Endodermal cell (in vitro differentiated cells): ENCODE results near the gene ZNF532. TPM values are rescaled to one million over a fixed set of nuclear protein-coding genes. Genes with fewer than 3 reads are reported as not detected.

Source experiments
- DNase-seq: peaks from one replicate; pipeline ENCODE4 v3.0.0-alpha.2; 2017
- H3K27ac ChIP-seq: 2 replicates; pipeline ENCODE4 v1.5.1; 2013; ENCODE audit warnings: mild to moderate bottlenecking, low read depth, low read length, moderate library complexity
- H3K27me3 ChIP-seq: 2 replicates; pipeline ENCODE4 v1.6.1; 2013; ENCODE audit warnings: mild to moderate bottlenecking, low read length, moderate library complexity; ENCODE audit not compliant: insufficient read depth, control insufficient read depth, poor library complexity, severe bottlenecking
- H3K36me3 ChIP-seq: 2 replicates; pipeline ENCODE4 v1.7.0; 2013; ENCODE audit warnings: mild to moderate bottlenecking, low read length, moderate library complexity; ENCODE audit not compliant: control insufficient read depth, insufficient read depth
- H3K4me1 ChIP-seq: one replicate; pipeline ENCODE4 v1.7.0; 2013; ENCODE audit warnings: low read length; ENCODE audit not compliant: control insufficient read depth, insufficient read depth
- H3K4me3 ChIP-seq: 2 replicates; pipeline ENCODE4 v1.5.1; 2013; ENCODE audit warnings: mild to moderate bottlenecking, low read length, moderate library complexity
- H3K9ac ChIP-seq: 2 replicates; pipeline ENCODE4 v1.6.1; 2013; ENCODE audit warnings: mild to moderate bottlenecking, low read length, moderate library complexity; ENCODE audit not compliant: poor library complexity, severe bottlenecking; ENCODE audit errors: extremely low read depth
- H3K9me3 ChIP-seq: 2 replicates; pipeline ENCODE4 v1.6.1; 2013; ENCODE audit warnings: mild to moderate bottlenecking, low read length, moderate library complexity; ENCODE audit not compliant: control insufficient read depth
- H3K27ac Mint-ChIP-seq: 2 replicates; pipeline ENCODE4 v1.8.0; 2020; ENCODE audit warnings: mixed read lengths
- H3K27me3 Mint-ChIP-seq: 2 replicates; pipeline ENCODE4 v1.8.0; 2021; ENCODE audit warnings: mild to moderate bottlenecking, mixed read lengths; ENCODE audit not compliant: insufficient read depth
- H3K36me3 Mint-ChIP-seq: 2 replicates; pipeline ENCODE4 v1.8.0; 2020; ENCODE audit warnings: low read depth, mixed read lengths
- H3K4me1 Mint-ChIP-seq: 2 replicates; pipeline ENCODE4 v1.8.0; 2020; ENCODE audit warnings: mixed read lengths
- H3K4me3 Mint-ChIP-seq: 2 replicates; pipeline ENCODE4 v1.8.0; 2020; ENCODE audit warnings: mild to moderate bottlenecking, moderate library complexity, mixed read lengths
- H3K9me3 Mint-ChIP-seq: 2 replicates; pipeline ENCODE4 v1.8.0; 2020; ENCODE audit warnings: mild to moderate bottlenecking, mixed read lengths
- CTCF ChIP-seq: fragments of 200-600 bp; sonication (generic); conservative IDR thresholded peaks from 2 replicates; pipeline ENCODE4 v1.5.0; 2021; ENCODE audit warnings: antibody characterized with exemption, mild to moderate bottlenecking
- WGBS, 2 experiments: methylation state at CpG; one replicate each; pipeline versions ENCODE4 v1.1.5 to v1.1.7; 2013; ENCODE audit warnings: missing lambda C conversion rate in 2 of 2, mixed read lengths in 1 of 2; ENCODE audit not compliant: insufficient coverage in 1 of 2, insufficient read length in 1 of 2; 5-methylcytosine and 5-hydroxymethylcytosine counted together
- total RNA-seq, 2 donors: library from RNA; stranded (reverse); fragmentation: NEBNext Ultra II Directional in 1 of 2; extraction: Animal tissue kit (Norgen Biotek cat#: 25700) in 1 of 2; gene quantifications; 2 replicates in 1 of 2; 3 replicates in 1 of 2; pipeline ENCODE4 v1.2.1, GENCODE V29; 2021

Gene ZNF532
- total RNA-seq, 2 donors from 2014 or later = 138 to 207 TPM

DNA sequence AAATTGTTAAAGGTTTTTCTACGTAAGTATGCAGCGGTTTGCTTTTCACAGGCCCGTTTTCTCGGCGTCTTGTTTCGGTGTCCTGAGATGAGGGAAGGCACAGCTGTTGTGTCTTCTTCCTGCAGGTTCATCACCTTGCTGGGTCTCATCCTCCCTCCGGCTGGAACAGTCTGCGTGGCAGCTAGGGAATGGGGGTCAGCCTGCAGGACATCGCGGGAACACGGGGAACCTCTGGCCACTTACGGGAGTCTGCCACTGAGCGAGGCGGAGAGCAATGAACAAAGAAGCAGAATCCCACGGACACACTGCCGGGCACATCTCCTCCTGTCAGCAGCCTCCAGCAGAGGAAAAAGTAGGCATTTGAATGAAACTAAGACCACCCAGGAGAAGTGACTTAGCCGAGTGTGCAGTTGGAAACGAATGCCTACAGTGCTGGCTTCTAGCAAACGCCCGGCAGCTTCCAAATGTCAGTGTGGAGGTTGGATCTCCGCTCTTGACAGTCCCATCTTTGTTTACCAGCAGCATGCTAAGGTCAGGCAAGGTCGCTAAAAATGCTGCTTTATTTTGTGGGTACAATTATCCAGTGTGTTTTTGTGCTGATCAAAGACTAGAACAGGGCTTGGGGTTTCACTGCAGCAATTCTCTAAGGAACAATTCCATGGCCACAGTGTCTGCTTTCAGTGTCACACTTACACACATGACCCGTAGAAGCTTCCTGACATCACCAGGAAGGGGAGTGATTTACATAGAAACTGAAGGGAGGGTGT is 165.2 kb downstream of the ZNF532 start:
- H3K36me3 Mint-ChIP-seq = no peaks in the 10 kb centered on the region
- no peaks in the 10 kb centered on the region for H3K4me1 Mint-ChIP-seq
- no peaks in the 10 kb centered on the region for H3K27me3 Mint-ChIP-seq
- H3K27ac ChIP-seq = peak overlapping the region; percentile 55
- no peak for TF ChIP-seq CTCF
- no peaks in the 10 kb centered on the region for H3K36me3 ChIP-seq
- no peaks in the 10 kb centered on the region for H3K27me3 ChIP-seq
- no peak overlapping the region for H3K9ac ChIP-seq
- no peaks in the 10 kb centered on the region for H3K9me3 ChIP-seq
- no peak overlapping the region for H3K4me3 Mint-ChIP-seq
- no peak for DNase-seq
- no peaks in the 10 kb centered on the region for H3K4me1 ChIP-seq
- peak overlapping the region; percentile 5 for H3K27ac Mint-ChIP-seq
- peaks cover 1% of the 10 kb centered on the region for H3K9me3 Mint-ChIP-seq
- 81 to 83% methylated on average over 19 to 23 of the region's 23 CpGs for WGBS, 2 experiments
- H3K4me3 ChIP-seq = no peak overlapping the region

DNA sequence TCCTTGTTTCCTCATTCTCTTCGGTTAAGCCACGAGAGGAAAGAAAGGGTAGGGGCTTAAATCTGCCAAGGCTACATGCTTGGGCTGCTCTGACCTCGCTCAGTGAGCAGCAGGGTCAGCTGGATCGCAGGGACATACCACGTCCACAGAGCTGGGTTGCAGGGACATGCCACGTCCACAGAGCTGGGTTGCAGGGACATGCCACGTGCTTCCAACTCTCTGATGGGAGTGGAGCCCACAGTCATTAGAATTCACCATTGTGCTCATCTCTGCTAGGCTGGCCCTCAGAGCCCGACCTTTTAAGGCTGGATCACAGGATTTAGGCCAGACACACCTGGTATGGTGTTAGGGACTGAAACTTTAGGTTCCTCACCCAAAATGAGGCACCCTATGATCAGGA is 167.6 kb downstream of the ZNF532 start:
- DNase-seq = peak; percentile 39
- Histone ChIP-seq H3K9ac (no peak overlapping the region), H3K4me3 (no peak overlapping the region), H3K27me3 (no peaks in the 10 kb centered on the region), H3K4me1 (no peaks in the 10 kb centered on the region), H3K36me3 (no peaks in the 10 kb centered on the region), H3K27ac (no peak overlapping the region), H3K9me3 (no peaks in the 10 kb centered on the region)
- no peak for TF ChIP-seq CTCF
- no peak overlapping the region for H3K27ac Mint-ChIP-seq
- 95% methylated on average over 8 of the region's 8 CpGs for WGBS, 2 experiments
- H3K27me3 Mint-ChIP-seq = no peaks in the 10 kb centered on the region
- H3K36me3 Mint-ChIP-seq = no peaks in the 10 kb centered on the region
- no peaks in the 10 kb centered on the region for H3K4me1 Mint-ChIP-seq
- H3K9me3 Mint-ChIP-seq = no peaks in the 10 kb centered on the region
- H3K4me3 Mint-ChIP-seq = no peak overlapping the region

DNA sequence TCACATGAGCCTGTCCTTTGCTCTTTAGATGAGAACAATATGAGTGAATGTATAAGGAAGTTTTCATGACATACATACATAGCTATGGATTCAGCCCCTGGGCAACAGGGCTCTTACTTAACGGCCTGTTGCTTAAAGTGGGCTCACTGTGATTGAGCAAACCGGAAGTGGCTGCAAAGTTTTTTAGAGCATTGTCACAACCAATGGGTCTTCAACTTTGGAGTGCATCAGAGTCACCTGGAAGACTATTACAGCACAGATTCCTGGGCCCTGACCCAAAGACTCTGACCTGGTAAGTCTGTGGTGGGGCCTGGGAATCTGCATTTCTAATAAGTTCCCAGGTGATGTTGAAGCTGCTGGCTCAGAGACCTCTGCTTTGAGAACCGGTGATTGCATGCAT is 168.7 kb downstream of the ZNF532 start:
- TF ChIP-seq CTCF = no peak
- Mint-ChIP-seq H3K4me3 (no peak overlapping the region), H3K27ac (no peak overlapping the region), H3K4me1 (no peaks in the 10 kb centered on the region), H3K9me3 (no peaks in the 10 kb centered on the region), H3K27me3 (no peaks in the 10 kb centered on the region), H3K36me3 (no peaks in the 10 kb centered on the region)
- no peaks in the 10 kb centered on the region for H3K4me1 ChIP-seq
- H3K27ac ChIP-seq = no peak overlapping the region
- H3K27me3 ChIP-seq = no peaks in the 10 kb centered on the region
- no peak overlapping the region for H3K9ac ChIP-seq
- no peaks in the 10 kb centered on the region for H3K36me3 ChIP-seq
- H3K9me3 ChIP-seq = no peaks in the 10 kb centered on the region
- WGBS, 2 experiments = 91 to 94% methylated on average over 3 of the region's 3 CpGs
- peak; percentile 60 for DNase-seq
- no peak overlapping the region for H3K4me3 ChIP-seq
